Parathyroid adenoma (tissue), 2 donors: ENCODE results near the gene DGCR8.

Source experiments
- H2AFZ ChIP-seq: fragments of 300-600 bp; sonication (generic); one replicate; pipeline ENCODE4 v1.7.0; 2017; ENCODE audit warnings: antibody characterized with exemption, mild to moderate bottlenecking
- H3K27ac ChIP-seq: fragments of 300-600 bp; sonication (generic); one replicate; pipeline ENCODE4 v1.7.0; 2017
- H3K27me3 ChIP-seq: fragments of 300-600 bp; sonication (generic); one replicate; pipeline ENCODE4 v1.7.0; 2017; ENCODE audit warnings: low read length; ENCODE audit not compliant: control insufficient read depth, insufficient read depth
- H3K36me3 ChIP-seq: fragments of 300-600 bp; sonication (generic); one replicate; pipeline ENCODE4 v1.7.0; 2017; ENCODE audit warnings: low read length; ENCODE audit not compliant: control insufficient read depth, insufficient read depth
- H3K4me1 ChIP-seq: fragments of 300-600 bp; sonication (generic); one replicate; pipeline ENCODE4 v1.7.0; 2017; ENCODE audit warnings: control low read depth
- H3K4me2 ChIP-seq: fragments of 300-600 bp; sonication (generic); one replicate; pipeline ENCODE4 v1.7.0; 2017; ENCODE audit warnings: low read length
- H3K4me3 ChIP-seq: fragments of 300-600 bp; sonication (generic); one replicate; pipeline ENCODE4 v1.7.0; 2017; ENCODE audit warnings: low read depth, low read length
- H3K79me2 ChIP-seq: fragments of 300-600 bp; sonication (generic); one replicate; pipeline ENCODE4 v1.7.0; 2017; ENCODE audit warnings: control low read depth
- H3K9ac ChIP-seq: fragments of 300-600 bp; sonication (generic); one replicate; pipeline ENCODE4 v1.7.0; 2017; ENCODE audit warnings: mild to moderate bottlenecking
- H3K9me3 ChIP-seq: fragments of 300-600 bp; sonication (generic); one replicate; pipeline ENCODE4 v1.7.0; 2017; ENCODE audit warnings: low read length; ENCODE audit not compliant: control insufficient read depth
- CTCF ChIP-seq: fragments of 300-600 bp; sonication (generic); IDR thresholded peaks from one replicate; pipeline ENCODE4 v1.7.0; 2017; ENCODE audit warnings: antibody characterized with exemption, mild to moderate bottlenecking
- donor health status: primary hyperparathyroidism.

The DGCR8 gene

GRCh38 chr22:20037419-20037818, 42.6 kb upstream of the DGCR8 start:
- H3K79me2 ChIP-seq, result peaks cover 14% of the 10 kb centered on the region
- H3K9me3 ChIP-seq, result no peaks in the 10 kb centered on the region
- H3K27me3 ChIP-seq, result no peaks in the 10 kb centered on the region
- no peak for TF ChIP-seq CTCF
- no peak overlapping the region for H3K9ac ChIP-seq
- H3K4me3 ChIP-seq, result no peak overlapping the region
- H3K36me3 ChIP-seq, result no peaks in the 10 kb centered on the region
- H3K27ac ChIP-seq, result no peak overlapping the region
- H3K4me2 ChIP-seq, result no peak overlapping the region
- no peak overlapping the region for H2AFZ ChIP-seq
- peaks cover 5% of the 10 kb centered on the region for H3K4me1 ChIP-seq

- TF ChIP-seq CTCF, result no peak
- H3K79me2 ChIP-seq, result peaks cover 14% of the 10 kb centered on the region
- no peaks in the 10 kb centered on the region for H3K36me3 ChIP-seq
- no peak overlapping the region for H3K9ac ChIP-seq
- H3K4me2 ChIP-seq, result no peak overlapping the region
- H2AFZ ChIP-seq, result no peak overlapping the region
- no peak overlapping the region for H3K27ac ChIP-seq
- no peaks in the 10 kb centered on the region for H3K4me1 ChIP-seq
- H3K4me3 ChIP-seq, result no peak overlapping the region
- H3K27me3 ChIP-seq, result no peaks in the 10 kb centered on the region
- H3K9me3 ChIP-seq, result no peaks in the 10 kb centered on the region
These were observed 41.5 kb upstream of the DGCR8 start for GRCh38 chr22:20038574-20038973.

GRCh38 chr22:20039683-20040325, 40.2 kb upstream of the DGCR8 start:
- Histone ChIP-seq H3K27me3 (no peaks in the 10 kb centered on the region), H2AFZ (no peak overlapping the region), H3K27ac (no peak overlapping the region), H3K4me3 (no peak overlapping the region), H3K79me2 (peaks cover 12% of the 10 kb centered on the region), H3K4me1 (no peaks in the 10 kb centered on the region), H3K4me2 (no peak overlapping the region), H3K9me3 (no peaks in the 10 kb centered on the region), H3K36me3 (no peaks in the 10 kb centered on the region), H3K9ac (no peak overlapping the region)
- no peak for TF ChIP-seq CTCF

GRCh38 chr22:20040327-20041200, 39.5 kb upstream of the DGCR8 start:
- Histone ChIP-seq H3K27ac (no peak overlapping the region), H3K27me3 (no peaks in the 10 kb centered on the region), H3K4me3 (no peak overlapping the region), H3K4me2 (no peak overlapping the region), H3K79me2 (peaks cover 10% of the 10 kb centered on the region), H3K9ac (no peak overlapping the region), H2AFZ (no peak overlapping the region), H3K4me1 (no peaks in the 10 kb centered on the region), H3K9me3 (no peaks in the 10 kb centered on the region), H3K36me3 (no peaks in the 10 kb centered on the region)
- TF ChIP-seq CTCF, result no peak
